COLO668 (cell line): ENCODE data around the gene ABHD8.
"Not testable (repeated sequence)": the region's sequence is repeated elsewhere in the genome, so short reads cannot be mapped to it uniquely, and the experiment has no call there.

Source experiments
- DNase-seq: peaks from one replicate; lab custom pipeline; 2025; ENCODE audit not compliant: unreplicated experiment; lab: John Stamatoyannopoulos, UW

Gene ABHD8

GRCh38 chr19:17300992-17301619, 2.1 kb downstream of the ABHD8 start:
- DNase-seq: no peak

GRCh38 chr19:17296976-17297375, 6.2 kb downstream of the ABHD8 start:
- no peak for DNase-seq

- DNase-seq: peak; percentile 28
Observed at GRCh38 chr19:17296273-17296672, 7.0 kb downstream of the ABHD8 start.

GRCh38 chr19:17295551-17295950, 7.7 kb downstream of the ABHD8 start:
- not testable (repeated sequence) for DNase-seq

- peak; percentile 34 for DNase-seq
Observed at GRCh38 chr19:17294051-17294891, 9.0 kb downstream of the ABHD8 start.

GRCh38 chr19:17293605-17294004, 9.6 kb downstream of the ABHD8 start:
- no peak for DNase-seq

- peak; percentile 24 for DNase-seq
Observed at GRCh38 chr19:17292301-17293074, 10.7 kb downstream of the ABHD8 start.

GRCh38 chr19:17289489-17289888, 13.7 kb downstream of the ABHD8 start:
- DNase-seq: peak; percentile 6

- no peak for DNase-seq
Observed at GRCh38 chr19:17286752-17287151, 16.5 kb downstream of the ABHD8 start.

- DNase-seq: no peak
Observed at GRCh38 chr19:17286263-17286662, 17.0 kb downstream of the ABHD8 start.

GRCh38 chr19:17285415-17286135, 17.6 kb downstream of the ABHD8 start:
- no peak for DNase-seq

GRCh38 chr19:17283504-17283996, 19.7 kb downstream of the ABHD8 start:
- no peak for DNase-seq

- peak; percentile 91 for DNase-seq
Observed at GRCh38 chr19:17282488-17283125, 20.6 kb downstream of the ABHD8 start.

GRCh38 chr19:17281391-17282304, 21.6 kb downstream of the ABHD8 start, which contains the start of gene ANKLE1:
Gene ANKLE1, plus strand, starts transcription at chr19:17281901. Its CDS starts 20 bp downstream, at chr19:17281921.
- peak; percentile 29 for DNase-seq

GRCh38 chr19:17279436-17279835, 23.8 kb downstream of the ABHD8 start:
- no peak for DNase-seq

- no peak for DNase-seq
Observed at GRCh38 chr19:17275441-17276175, 27.6 kb downstream of the ABHD8 start.

- not testable (repeated sequence) for DNase-seq
Observed at GRCh38 chr19:17274892-17275291, 28.3 kb downstream of the ABHD8 start.

- no peak for DNase-seq
Observed at GRCh38 chr19:17268754-17269153, 34.5 kb downstream of the ABHD8 start.
